Medulla oblongata (tissue), 1 donor: Measurements from ENCODE around the gene ELMOD3.
"Not testable (repeated sequence)": the region's sequence is repeated elsewhere in the genome, so short reads cannot be mapped to it uniquely, and the experiment has no call there.

ENCODE experiments used
- DNase-seq: peaks from one replicate; pipeline ENCODE4 v3.0.0-alpha.2; 2015; ENCODE audit errors: extremely low spot score

ELMOD3 gene

DNA sequence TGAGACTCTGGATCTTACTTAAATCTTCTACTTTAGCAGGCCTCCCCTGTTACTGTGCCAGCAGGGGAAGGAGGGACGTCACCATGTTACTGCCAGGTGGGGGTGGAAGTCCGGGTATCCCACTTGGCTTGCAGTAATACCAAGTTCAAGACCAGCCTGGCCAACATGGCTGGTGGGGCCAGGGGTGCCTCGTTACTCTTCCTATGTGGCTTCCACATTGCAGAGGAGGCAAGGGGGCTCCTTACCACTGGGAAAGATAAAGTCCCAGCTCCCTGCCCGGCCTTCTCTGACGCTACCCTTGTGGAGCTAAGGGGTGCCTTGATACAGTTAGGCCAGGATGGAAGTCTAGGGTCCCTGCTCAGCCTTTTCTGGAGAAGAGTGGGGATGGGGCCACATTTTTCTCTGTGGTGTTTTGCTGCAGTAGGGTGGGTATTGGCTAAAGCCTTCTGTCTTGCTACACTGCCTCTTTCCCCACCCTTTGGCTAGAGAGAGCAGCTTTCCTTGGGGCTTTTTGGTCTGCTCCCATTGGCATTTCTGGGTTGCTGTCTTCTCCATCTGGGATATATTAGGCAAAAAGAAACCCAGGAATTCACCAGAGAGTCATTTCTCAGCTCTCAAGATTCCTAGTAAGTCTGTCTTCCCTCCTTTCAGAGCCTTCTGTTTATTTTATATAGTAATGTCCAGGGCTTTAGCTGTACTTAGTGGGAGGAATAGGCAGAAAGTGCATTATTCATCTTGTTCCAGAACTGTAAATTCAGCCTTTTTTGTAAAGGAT, 21.9 kb downstream of the ELMOD3 start:
- no peak for DNase-seq

DNA sequence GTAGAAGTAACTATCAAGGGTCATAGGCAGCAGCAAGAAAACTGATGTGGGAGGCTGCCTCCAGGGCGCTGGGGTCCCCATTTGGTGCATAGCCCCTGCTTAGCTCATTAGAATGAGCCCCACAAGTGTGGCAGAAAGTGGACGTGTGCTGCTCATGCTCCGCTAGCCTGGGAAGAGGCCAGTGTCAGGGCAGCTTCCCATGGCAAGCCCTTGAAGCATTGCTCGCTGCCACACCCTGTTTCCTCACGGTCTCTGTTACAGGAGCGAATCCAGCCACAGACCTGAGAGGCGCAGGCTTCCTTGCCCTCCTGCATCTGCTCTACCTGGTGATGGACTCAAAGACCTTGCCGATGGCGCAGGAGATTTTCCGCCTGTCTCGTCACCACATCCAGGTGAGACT, 22.5 kb downstream of the ELMOD3 start:
- no peak for DNase-seq

DNA sequence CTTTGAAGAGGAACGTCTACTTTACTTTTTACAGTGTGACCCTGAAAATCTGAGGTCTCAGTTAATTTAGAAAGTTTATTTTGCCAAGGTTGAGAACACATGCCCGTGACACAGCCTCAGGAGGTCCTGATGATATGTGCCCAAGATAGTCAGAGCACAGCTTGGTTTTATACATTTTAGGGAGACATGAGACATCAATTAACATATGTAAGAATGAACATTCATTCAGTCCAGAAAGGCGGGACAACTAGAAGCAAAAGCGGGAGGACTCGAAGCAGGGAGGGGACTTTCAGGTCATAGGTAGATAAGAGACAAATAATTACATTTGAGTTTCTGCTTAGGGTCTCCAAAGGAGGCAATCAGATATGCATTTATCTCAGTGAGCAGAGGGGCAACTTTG, 23.7 kb downstream of the ELMOD3 start:
- DNase-seq, result no peak

DNA sequence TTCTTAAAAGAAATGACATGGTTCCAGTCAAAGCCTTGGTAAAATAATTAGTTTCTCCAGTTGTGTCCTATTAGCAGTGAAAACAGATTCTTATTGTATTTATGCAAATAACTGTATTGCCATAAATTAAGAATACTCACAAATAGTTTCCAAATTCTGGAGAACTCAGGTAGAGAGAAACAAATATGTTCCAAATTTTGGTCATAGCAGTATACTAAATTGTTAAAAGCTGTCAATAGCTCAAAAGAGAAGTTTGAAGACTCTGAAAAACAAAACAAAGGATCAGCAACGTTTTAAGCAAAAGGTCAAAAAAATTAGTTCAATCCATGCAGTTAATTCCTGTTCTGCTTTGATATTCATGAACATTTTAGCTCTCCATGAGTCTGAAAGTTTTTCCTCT, 25.5 kb downstream of the ELMOD3 start:
- no peak for DNase-seq

DNA sequence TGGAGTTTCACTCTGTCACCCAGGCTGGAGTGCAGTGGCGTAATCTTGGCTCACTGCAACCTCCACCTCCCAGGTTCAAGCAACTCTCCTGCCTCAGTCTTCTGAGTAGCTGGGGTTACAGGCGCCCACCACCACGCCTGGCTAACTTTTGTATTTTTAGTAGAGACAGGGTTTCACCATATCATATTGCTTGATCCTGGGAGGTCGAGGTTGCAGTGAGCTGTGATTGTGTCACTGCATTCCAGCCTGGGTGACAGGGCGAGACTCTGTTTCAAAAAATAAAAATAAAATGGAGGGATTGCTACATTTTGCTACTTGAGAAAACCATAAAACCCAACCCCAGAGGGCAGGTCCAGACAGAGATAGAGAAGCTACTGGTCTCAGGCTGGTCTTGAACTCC, 28.6 kb downstream of the ELMOD3 start:
- not testable (repeated sequence) for DNase-seq

DNA sequence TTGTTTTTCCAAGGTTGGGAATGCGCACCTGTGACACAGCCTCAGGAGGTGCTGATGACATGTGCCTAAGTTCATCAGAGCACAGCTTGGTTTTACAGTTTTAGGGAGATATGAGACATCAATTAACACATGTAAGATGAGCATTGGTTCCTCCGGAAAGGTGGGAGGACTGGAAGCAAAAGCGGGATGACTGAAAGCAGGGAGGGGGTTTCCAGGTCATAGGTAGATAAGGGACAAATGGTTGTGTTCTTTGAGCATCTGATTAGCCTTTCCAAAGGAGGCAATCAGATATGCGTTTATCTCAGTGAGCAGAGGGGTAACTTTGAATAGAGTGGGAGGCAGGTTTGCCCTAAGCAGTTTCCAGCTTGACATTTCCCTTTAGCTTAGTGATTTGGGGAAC, 29.3 kb downstream of the ELMOD3 start:
- DNase-seq, result no peak

DNA sequence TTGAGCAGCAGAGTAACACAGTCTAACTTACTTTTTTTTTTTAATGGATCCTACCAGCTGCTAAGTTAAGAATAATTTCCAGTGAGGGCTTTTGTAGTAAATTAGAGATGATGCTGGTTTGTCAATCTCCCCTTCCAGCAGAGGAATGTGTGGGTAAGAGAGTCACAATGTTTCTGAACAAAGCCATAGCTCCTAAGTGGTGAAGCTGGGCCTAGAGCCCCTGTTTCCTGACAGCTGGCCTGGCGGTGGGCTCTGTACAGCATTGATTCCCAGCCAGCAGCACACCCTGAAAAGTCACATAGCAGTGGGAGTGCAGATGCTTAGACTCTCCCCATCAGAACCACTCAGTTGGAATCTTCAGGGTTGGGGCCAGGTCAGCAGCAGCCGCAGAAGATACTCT, 31.2 kb downstream of the ELMOD3 start:
- no peak for DNase-seq

DNA sequence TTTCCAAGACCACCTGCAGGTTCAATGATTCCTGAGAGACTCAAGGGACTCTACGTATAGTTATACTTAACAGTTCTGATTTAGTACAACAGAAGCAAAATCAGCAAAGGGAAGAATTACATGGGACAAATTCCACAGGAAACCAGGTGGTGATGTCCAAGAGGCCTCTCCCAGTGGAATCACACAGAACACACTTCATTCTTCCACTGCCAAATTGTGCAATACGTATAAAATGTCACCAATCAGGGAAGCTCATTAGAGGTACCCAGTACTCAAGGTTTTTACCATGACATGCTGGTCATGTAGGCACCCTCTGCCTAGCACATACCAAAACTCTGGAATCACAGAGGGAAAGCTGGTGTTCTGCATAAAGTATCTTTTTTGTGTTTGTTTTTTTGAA, 33.2 kb downstream of the ELMOD3 start:
- DNase-seq, result no peak

DNA sequence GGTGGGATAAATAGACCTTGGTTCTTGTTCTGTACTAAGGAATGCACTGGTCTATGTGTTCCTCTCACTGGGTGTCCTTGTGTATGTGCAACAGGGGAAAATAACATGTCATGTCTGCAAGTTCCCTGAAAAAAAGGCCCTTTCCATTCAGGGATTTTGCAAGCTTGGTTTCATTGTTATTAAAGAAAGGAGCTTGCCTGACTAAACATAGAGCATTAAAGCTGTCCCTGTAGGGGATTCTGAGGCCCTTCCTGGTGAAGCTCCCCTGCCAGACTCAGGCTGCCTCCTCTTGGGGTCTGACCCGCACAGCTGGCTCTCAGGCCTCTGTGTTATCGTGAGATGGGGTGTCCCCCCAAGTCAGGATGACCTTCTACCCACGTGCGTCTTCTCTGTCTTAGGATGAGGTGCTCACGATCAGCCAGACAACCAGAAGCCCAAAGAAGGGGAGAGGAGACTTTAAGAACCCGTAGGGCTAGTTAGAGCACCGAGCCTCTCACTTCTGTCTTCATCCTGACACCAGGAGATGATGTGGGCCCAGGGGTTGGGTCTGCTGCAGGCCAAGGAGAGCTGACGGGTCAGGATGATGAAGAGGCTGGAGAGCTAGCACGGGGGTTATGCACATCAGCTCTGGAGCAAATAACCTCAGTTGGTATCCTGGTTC, 34.4 kb downstream of the ELMOD3 start:
- DNase-seq, result no peak

DNA sequence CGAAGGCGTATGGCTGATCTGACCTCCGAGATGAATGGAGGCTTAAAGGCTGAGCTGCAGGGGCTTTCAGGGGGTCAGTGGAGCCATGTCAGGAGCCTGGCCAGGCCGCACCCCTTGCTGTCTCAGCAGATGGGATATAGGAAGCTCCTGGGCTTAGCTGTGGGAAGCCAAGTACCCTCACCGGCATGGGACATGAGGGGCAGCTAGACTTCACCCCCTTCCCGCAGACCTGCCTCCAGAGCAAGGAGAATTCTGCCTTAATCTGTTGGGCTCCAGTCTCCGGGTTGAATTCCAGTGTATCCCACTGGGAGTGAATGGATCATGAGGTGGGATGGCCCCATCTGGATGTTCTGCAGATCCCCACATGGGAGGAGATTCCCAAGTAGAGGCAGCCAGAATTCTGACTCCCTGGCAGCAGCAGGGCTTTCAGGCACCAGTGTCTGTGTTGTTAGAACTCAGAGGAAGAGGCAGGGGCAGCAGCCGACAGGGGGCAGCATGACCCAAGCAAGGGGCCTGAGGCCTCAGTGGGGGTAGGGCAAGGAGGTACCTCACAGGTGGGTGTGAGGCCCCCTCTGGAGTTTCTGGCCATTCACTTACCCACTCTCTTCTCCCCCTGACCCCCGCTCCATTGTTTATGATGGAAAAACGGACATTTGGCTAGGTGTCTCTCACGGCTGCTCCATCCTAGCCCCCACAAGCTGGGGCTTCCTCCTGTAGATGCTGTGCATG, 36.5 kb downstream of the ELMOD3 start:
- DNase-seq, result peak; percentile 69

DNA sequence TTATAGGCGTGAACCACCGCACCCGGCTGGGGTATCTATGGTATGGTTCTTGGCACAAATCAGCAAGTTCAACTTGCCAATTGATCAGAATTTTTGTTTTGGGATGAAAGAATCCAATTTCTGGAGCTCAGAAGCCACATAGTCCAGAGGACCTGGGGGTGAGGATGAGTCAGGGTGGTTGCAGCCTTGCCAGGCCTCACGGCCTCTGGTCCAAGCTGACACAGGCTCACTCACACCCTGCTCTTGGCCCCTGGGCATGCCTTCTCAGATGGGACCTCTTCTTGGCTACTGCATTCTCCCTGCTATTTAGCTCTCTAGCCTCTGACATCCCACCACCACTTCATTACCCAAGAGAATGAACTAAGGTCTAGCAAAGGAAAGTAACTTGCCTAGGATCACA, 39.3 kb downstream of the ELMOD3 start:
- no peak for DNase-seq

DNA sequence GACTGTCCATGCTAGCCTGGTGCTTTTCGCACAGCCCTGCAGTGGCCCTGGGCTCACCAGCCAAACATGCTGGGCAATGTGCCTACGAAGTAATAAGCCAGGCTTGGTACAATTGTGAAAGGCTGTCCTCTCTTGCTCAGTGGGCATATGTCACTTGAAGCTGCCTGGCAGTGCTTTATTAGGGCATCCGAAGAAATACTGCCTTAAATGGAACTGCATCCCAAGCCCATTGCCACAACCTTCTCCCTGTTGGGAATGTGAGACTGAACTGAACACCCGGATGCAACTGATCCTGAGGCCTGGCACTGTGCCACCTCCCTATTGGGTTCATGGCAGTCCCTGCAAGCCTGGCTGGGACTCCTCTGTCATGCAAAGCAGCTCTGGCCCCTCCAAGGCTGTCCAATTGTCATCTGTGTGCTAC, 39.7 kb downstream of the ELMOD3 start:
- peak; percentile 91 for DNase-seq

DNA sequence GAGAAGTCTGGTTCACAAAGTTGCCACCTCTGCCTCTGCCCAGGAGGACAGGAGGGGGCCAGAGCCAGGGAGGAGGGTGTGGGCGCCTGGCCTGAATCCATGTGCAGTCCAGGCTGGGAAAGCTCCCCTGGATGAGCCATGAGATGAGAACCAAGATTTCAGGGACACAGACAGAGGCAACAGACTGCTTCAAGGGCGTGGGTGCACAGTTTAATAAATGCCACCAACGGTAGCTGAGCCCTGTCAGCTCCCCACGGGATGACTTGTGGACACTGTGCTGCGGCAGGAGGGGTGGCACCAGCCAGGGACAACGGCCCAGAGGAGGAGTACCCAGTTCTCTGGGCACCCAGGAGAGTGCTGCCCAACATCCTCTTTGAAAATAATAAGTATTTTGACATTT, 40.4 kb downstream of the ELMOD3 start:
- DNase-seq, result no peak

DNA sequence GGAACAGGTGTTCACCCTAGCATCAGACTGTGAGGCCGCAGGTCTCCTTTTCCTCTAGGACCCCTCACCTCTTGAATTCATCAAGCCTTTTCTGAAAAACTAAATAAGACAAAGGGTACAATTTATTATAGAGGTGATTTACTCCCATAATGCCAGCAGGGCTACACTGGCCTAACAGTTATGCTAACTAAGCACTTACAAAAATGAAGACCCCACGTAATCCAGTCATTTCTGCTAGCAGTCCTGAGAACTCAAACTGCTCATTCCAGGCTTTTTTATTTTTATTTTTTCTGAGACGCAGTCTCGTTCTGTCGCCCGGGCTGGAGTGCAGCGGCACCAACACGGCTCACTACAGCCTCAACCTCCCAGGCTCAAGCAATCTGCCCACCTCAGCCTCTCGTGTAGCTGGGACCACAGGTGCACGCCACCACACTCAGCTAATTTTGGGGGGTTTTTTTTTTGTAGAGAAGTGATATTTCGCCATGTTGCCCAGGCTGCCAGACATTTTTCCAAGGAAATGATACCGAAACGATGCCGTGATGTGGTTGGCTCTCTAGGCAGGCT, 41.4 kb downstream of the ELMOD3 start:
- no peak for DNase-seq

DNA sequence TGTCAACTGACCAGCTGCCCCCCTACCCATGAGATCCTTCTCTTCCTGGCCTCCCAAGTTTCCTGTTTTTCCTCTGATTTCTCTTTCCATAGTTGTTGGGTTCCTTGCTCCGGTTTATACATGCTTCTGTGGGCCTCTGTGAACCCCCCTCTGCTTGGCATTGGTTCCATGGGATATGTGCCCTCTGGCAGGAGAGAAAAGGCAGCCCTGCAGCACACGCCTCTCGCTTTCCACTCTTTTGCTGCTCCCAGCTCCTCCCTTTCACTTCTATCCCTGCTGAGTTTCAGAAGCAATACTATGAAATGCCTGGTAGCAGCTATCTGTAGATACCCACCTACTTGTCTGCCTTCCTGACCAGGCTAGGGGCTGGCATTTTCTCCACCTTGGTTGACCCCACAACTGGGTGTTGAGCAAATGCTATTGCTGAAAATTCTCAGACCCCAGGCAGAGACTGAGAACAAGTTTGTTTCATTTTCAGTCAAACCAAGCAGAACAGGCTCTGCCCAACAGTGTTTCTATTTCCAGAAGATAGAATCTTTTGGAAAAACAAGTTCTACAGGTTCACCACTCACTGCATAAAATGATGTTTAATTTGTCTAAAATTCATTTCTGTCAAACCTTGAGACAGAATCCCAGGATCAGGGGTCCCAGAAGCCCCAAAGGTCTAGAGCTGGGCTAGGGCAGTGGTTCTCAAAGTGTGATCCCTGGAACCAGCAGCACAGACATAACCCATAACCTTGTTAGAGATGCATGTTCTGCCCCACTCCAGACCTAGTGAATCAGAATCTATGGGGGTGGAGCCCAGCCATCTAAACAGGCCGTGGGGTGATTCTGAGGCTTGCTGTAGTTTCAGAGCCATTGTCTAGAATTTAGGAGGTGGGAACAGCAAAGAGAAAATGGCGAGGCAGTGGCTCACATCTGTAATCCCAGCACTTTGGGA, 42.2 kb downstream of the ELMOD3 start:
- DNase-seq, result no peak

DNA sequence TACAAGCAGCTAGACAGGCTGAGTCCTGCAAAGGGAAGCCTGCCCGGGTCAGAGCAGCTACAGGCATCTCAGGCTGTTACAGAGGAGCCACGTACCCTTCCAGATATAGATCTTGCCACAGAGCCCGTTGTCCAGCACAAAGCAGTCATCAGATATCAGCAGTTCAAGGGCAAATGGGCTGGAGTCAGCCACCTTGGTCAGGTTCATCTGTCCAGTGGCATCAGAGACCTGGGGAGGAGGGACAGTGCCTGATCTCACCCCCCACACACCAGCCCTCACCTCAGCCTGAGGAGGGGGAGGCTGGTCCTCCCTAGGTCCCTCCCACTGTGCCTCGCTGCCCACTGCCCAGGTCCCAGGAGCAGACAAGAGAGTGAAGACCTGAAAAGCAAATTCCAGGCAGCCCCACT, 43.4 kb downstream of the ELMOD3 start:
- DNase-seq, result no peak

DNA sequence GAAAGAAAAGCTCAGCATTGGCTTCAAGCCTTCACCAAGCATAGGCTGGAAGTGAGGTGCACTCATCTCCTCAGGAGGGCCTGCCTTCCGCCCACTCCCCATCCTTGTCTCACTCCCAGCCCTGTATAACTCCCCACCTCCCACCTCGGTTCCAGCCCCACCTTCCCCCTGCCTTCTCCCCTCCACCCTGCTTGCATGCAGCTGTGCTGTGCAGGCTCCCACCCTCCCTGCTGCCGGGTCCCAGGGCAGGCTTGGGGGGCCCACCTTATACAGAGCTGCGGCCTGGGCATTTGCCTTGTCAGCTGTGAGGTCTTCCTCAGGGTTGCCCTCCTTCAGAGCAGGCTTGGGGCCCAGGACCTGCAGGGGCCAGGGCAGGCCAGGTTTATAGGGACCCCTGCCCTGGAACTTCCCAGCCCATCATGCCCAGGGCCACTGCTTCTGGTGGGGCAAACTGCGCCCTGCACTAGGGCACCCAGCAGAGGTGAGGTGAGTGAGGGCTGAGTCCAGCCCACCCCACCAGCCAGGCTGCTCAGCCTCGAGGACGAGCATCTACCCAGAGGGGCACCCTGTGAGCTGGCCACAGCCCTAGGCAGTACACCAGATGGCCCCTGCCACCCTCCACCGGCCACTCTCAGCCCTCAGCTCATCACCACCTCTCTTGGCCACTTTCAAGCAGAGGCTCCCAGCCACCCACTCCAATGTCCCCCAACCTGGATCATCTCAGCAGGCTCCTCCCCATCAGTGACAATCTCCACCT, 44.0 kb downstream of the ELMOD3 start:
- DNase-seq, result no peak

DNA sequence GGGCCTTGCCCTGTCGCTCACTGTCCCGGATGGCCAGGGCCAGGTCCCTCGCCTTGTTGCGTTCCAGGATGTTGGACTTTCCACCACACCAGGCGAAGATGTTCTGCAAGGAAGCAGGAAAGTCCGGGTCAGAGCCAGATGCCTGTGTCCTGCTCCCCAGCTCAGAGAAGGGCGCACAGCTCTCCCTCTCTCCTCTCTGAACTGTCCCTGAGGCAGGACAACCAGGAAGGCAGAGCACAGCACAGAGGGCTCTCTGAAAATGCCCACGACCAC, 44.5 kb downstream of the ELMOD3 start:
- DNase-seq, result no peak

DNA sequence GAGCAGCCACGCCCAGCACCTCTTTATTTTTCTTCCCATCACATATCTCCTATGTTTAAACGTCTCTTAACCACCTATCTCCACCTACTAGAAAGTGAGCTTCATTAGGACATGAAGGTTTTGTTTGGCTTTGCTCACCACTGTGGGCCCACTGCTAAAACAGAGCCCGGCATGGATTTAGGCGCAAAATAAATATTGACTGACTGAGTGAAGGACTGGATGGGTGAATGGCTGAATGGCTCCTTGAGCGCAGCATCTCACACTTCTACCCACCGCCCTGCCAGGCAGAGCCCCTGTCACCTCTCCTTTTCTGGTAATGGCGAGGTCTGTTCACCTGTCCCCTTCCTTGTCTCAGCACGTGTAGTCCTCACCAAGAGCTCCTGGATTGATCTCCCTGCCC, 45.5 kb downstream of the ELMOD3 start:
- DNase-seq, result no peak

DNA sequence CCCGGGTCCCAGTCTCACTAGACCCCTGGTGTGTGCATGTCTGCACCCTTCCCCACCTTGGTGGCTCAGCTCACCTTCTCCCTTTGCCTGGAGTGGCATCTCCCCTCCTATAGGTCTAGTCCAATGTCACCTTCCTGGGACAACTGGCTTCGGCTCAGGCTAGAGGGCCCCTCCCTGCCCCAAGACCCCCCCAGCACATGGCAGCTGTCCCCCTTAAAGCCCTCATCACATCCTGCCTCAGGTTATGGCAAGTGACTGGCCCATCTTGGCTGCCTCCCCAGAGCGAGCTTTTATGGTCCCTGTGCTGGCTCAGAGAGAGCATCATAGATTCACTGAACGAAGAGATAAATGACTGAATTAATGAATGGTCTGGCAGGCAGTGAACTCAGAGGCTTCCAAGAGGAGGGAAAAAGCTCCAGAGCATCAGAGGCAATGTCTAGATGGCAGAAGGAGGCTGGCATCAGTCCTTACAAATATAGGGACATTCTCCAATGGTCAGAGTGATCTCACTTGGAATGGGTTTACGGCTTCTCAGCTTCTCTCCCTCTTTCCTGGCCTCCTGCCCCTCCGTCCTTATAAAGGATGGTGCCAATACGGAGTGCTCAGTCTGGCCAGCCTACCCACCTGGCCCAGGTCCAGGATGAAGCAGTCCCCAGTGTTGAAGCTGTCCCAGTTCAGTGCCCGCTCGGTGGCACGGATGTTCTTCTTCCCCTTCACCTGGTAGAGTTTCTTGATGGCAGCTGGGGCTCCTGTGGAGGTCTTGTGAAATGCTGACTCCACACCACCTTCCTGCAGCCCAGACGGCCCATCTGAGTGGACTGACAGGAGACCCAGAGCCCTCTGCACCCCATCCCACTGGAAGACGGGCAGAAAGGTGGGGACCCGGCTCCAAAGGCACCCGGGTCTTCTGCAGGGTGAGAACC, 46.2 kb downstream of the ELMOD3 start:
- DNase-seq, result peak; percentile 60
